NCI-H187 treated with DMSO at 0.1 percent for 48 hours (cell line): ENCODE measurements around the gene DNAH14.
"Not testable (repeated sequence)": the region's sequence is repeated elsewhere in the genome, so short reads cannot be mapped to it uniquely, and the experiment has no call there.

Experiments
- DNase-seq: peaks from one replicate; lab custom pipeline; 2025; lab: John Stamatoyannopoulos, UW

Gene DNAH14

GRCh38 chr1:225347123-225347683 lies 417.7 kb downstream of the DNAH14 start:
- no peak for DNase-seq

GRCh38 chr1:225348400-225348799 lies 418.9 kb downstream of the DNAH14 start:
- no peak for DNase-seq

DNA sequence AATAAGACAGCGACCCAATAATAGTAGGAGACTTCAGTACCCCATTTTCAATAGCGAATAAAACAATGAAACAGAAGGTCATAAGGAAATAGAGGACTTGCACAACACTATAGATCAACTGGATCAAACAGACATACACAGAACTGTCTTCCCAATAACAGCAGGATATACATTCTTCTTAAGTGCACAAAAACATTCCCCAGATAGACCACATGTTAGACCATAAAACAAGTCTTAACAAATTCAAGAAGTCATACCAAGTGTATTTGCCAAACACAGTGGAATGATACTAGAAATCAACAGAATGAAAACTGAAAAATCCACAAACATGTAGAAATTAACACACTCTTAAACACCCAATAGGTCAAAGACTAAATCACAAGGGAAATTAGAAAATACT lies 420.4 kb downstream of the DNAH14 start:
- DNase-seq = no peak

DNA sequence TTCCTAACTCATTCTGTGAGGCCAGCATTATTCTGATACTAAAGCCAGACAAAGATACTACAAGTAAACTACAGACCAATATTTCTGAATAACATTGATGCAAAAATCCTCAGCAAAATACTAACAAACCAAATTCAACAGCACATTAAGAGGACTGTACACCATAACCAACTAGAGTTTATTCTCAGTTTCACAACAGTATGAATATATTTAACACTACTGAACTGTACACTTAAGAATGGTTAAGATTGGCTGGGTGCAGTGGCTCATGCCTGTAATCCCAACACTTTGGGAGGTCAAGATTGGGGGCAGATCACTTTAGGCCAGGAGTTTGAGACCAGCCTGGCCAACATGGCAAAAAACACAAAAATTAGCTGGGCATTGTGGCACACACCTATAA lies 421.4 kb downstream of the DNAH14 start:
- DNase-seq = no peak

DNA sequence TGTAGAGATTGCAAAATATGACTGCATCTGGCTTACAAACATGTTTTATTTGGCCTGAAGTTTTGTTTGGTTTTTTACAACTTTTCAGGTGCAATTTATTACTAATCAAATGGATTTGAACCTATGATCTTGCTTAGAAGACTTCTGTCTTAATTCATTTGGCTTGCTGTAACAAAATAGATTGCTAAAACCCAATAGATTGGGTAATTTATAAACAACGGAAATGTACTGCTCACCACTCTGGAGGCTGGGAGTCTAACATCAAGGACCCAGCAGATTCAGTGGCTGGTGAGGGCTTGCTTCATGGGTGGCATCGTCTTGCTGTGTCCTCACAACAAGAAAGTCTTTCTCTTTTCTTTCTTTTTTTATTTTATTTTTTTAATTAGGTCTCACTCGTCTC lies 425.4 kb downstream of the DNAH14 start:
- DNase-seq = no peak

DNA sequence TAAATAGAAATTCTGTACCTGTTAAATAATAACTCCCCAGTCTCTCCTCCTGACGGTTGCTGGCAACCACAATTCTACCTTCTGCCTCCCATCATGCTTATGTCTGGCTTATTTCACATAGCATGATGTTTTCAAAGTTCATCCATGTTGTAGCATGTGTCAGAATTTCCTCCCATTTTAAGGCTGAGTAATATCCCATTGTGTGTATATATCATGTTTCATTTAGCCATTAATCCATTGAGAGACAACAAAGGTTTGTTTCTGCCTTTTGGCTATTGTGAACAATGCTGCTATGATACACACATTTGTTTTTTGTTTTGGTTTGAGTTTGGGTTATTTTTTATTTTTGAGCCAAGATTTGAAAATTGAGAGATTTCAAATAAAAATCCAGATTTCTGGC lies 426.4 kb downstream of the DNAH14 start:
- no peak for DNase-seq

DNA sequence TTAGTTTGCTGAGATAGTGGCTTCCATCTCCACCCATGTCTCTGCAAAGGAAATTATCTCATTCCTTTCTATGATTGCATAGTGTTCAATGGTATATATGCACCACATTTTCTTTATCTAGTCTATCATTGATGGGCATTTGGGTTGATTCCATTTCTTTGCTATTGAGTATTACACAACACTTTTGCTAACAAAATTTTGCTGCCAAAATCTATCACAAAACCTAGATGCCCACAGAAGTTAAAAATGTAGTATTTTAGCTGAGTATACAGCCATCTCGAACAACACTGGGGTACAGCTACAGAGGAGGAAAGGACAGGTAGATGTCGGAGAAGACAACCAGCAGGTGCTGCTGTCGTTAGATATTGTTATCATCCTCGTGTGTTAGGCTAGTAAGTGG lies 430.6 kb downstream of the DNAH14 start:
- no peak for DNase-seq

- DNase-seq = no peak
Observed at GRCh38 chr1:225361176-225361575, 431.7 kb downstream of the DNAH14 start.

DNA sequence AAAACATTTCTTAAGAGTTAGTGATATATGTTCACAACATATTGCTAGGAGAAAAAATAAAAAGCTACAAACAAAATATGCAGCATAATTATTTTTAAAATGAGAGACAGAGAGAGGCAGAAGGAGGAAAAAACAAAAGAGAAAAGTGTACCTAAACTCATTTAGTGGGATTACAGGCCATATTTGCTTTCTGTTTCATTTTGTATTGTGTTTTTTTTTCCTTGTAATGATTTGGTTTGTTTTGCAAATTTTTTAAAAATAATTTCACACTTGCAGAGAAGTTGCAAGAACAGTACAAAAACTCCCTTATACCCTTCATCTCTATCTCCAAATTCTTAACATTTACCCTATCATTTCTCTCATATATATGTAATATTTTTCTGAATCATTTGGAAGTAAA lies 433.3 kb downstream of the DNAH14 start:
- no peak for DNase-seq

DNA sequence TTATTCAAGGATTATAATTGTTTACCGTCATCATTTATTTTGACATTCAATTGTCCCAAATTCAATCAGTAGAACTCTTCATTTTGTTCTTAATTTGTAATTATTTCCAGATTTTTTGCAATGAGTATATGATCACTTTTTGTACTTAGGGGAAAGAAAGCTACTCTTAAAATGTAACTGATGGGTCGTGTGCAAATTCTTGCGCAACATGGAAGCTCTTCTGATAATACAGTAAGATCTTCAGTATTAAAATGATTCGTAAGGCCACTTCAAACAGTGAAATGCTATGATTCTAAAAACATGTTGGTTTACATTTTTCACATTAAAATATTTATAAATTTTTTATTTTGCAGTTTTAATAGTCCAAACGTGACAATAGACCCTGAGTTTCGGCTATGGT lies 435.0 kb downstream of the DNAH14 start:
- DNase-seq = no peak

DNA sequence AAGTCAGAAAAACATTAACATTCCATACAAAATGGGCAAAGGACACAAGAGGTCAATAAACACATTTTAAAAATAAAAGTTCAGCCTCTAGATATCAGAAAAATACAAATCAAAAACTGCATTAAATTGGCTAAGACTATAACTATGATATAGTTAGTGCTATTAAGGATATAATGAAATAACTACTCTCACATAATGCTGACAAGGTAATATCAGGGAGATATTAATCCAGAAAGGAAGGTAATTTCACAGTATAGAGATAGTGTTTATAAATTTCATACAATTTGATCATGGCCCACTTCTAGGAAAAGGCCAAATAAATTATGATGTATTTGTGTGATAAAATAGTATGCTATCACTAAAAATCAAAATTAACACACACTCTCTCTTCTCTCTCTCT lies 436.5 kb downstream of the DNAH14 start:
- DNase-seq = no peak

DNA sequence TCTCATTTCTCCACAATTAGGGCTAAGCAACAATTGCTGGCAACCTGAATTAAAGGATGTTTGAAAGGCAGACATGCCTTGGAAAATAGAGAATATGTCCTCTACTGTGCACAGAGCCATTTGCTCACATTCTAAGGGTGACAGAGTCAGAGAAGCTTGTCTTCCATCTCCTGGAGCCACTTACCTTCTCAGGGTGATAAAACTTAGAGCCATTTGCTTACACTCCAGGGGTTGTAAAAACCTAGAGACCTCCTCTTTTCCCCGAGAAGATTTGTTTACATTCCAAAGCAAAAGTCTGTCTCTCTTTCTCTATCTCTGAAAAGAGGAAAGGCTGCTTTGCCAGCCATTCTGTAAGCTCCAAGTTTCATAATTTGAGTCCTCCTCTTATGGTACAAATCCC lies 437.1 kb downstream of the DNAH14 start:
- DNase-seq = no peak

DNA sequence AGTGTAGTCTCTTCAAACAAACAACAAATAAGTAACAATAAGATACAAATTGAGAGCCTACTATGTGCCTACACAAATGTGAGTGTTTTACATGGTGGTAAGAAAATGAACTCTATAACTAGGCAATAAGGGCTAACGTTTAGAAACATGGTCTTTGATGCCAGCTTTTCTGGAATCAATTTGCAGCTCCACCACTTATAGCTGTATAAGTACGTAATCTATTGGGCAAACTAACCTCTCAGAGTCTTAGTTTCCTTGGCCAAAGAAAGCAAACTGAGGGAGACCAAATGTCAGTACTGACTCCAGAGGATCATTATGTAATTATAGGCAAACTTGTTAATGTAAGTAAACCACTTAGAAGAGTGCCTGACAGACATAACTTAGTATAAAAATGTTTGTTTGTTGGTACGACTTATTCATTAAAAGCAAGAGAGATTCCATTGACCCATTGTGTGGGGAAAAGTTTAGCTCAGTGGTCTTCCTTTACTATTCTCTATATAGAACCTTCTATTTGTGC lies 438.6 kb downstream of the DNAH14 start:
- DNase-seq = no peak

GRCh38 chr1:225371366-225372010 lies 442.0 kb downstream of the DNAH14 start:
- no peak for DNase-seq

DNA sequence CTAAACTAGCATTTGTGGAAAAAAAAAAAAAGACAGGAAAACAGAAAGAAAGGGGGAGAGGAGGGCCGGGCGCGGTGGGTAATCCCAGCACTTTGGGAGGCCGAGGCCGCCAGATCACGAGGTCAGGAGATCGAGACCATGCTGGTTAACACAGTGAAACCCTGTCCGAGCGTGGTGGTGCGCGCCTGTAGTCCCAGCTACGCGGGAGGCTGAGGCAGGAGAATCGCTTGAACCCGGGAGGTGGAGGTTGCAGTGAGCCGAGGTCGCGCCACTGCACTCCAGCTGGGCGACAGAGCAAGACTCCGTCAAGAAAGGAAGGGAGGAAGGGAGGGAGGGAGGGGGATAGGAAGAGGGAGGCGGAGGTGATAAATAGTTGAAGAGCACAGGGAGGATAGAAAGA lies 443.7 kb downstream of the DNAH14 start:
- DNase-seq = no peak

GRCh38 chr1:225374996-225375395 lies 445.5 kb downstream of the DNAH14 start:
- DNase-seq = no peak

GRCh38 chr1:225378880-225379279 lies 449.4 kb downstream of the DNAH14 start:
- no peak for DNase-seq

DNA sequence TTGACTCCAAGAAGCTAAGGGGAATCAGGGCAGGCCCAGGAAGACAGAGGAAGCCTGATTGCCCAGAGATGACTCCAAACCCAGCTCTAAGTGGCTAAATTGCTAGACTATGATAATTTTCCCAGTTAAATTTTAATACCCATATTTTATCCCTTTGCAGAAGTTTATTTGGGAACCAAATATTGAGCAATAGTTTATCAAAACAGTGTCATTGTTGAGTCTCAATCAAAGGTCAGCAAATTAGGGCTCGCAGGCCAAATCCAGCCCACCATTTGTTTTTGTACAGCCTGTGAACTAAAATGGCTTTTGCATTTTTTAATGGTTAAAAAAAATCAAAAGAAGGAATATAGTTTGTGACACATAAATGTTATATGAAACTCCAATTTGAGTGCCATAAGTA lies 451.2 kb downstream of the DNAH14 start:
- DNase-seq = no peak

- not testable (repeated sequence) for DNase-seq
Observed at GRCh38 chr1:225386860-225387259, 457.4 kb downstream of the DNAH14 start.

DNA sequence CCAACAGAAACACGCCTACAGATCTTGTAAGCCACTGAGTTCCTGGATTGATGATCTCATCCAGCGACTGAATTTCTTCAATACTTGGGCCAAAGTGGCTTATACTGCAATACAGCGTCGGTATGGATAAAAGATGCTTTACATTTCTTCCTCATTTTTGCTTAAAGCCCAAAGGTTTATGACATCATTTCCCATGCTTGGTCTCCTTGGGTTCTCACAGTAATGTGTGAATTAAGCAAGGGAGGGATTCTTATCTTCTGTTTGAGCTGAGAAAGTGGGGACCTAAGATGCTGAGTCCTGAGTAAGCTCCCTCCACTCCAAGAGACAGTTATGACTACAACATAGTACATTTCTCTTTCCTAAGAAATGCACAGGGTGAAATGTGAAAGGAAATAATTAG lies 458.9 kb downstream of the DNAH14 start:
- no peak for DNase-seq

DNA sequence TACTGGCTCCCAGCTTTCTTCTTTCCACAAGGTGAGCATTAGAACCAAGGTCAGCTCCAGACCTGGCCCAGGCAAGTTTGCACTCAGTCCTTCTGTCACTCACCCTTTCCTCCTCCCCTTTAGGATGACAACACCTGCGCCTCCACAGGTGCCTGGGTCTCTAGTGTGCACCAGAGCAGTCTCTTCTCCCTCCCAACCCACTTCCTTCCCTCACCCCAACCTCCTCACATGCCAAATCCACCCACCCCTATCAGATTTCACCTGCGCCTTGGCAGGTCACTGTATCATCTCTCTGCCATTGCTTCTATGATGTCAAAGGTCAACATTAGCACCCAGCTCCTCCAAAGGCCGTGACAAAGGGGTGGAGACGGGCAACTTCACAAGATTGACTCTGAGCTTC lies 460.4 kb downstream of the DNAH14 start:
- DNase-seq = no peak

DNA sequence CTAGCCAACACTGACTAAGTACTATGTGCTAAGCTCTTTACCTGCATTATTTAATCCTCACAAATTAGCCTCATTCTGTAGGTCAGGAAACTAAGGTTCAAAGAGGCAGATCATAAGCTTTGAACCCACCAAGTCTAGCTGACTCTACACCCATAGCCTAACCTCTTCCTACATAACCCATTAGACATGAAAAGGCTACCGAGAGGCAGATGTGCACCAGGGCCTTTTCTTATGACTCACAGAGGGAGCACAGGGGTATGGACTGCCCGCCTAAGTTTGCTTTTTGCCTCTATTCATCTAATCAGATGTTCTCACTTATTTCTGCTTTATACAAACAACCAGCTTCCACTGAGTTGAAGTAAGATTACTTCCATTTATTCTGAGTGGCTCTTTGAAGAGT lies 466.9 kb downstream of the DNAH14 start:
- no peak for DNase-seq

- no peak for DNase-seq
Observed at GRCh38 chr1:225400968-225401367, 471.5 kb downstream of the DNAH14 start.
